Renal cortical epithelial cell (primary cell): Measurements from ENCODE around the gene ZC3H11A. TPM values are rescaled to one million over a fixed set of nuclear protein-coding genes. Genes with fewer than 3 reads are reported as not detected.
"Not testable (repeated sequence)": the region's sequence is repeated elsewhere in the genome, so short reads cannot be mapped to it uniquely, and the experiment has no call there.

ENCODE experiments used
- DNase-seq: peaks from one replicate; pipeline ENCODE4 v3.0.0-alpha.2; 2011; ENCODE audit warnings: low read depth
- total RNA-seq: library from RNA; depleted of rRNA; stranded (reverse); fragments of >200 nt; gene quantifications from 2 replicates; pipeline ENCODE4 v1.2.3, GENCODE V29; 2014

The ZC3H11A gene
- total RNA-seq, 1 donor from 2014 or later = 137 TPM

- no peak for DNase-seq
Measured at GRCh38 chr1:203781962-203782361, 13.5 kb upstream of the ZC3H11A start.

GRCh38 chr1:203789966-203790365 lies 5.5 kb upstream of the ZC3H11A start:
- DNase-seq = no peak

DNA sequence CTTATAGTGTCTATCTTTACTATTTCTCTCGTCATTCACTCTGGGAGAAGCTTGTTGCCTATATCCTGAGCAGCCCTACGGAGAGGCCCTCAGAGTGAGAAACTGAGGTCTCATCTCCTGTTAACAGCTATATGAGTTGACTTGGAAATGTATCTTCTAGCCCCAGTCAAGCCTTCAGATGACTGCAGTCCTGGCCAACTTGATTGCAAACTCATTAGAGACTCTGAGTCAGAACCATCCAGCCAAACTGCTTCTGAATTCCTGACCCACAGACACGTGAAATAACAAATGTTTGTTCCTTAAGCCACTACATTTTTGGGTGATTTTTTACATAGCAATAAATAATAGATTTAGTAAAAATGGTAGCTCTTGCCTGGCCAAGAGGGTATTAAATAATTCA lies 3.9 kb upstream of the ZC3H11A start:
- DNase-seq = no peak

DNA sequence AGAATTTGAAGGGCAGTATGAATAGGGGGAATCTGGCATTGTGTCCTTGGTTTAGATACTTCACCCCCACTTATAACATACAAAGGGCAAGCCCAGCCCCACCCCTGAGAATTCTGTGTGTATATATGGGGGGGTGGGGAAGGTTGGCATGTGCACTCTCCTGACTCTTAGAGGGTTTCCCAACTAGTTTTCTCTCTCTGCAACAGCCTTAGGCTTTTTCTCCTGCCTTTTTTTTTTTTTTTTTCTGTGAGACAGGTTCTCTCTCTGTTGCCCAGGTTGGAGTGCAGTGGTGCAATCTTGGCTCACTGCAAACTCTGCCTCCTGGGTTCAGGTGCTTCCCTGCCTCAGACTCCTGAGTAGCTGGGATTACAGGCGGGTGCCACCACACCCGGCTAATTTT lies 2.9 kb upstream of the ZC3H11A start:
- DNase-seq = no peak

DNA sequence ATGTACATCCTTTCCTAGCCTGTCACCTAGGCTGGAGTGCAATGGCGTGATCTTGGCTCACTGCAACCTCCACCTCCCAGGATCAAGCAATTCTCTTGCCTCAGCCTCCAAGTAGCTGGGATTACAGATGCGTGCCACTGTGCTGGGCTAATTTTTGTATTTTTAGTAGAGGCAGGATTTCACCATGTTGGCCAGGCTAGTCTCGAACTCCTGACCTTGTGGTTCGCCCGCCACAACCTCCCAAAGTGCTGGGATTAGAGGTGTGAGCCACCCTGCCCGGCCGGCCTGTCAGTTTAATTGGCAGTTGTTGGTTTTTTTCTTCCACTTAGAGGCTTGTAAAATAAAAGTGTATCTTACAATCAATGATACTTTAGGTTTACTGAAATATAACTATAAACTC lies 1.9 kb upstream of the ZC3H11A start:
- DNase-seq = not testable (repeated sequence)

DNA sequence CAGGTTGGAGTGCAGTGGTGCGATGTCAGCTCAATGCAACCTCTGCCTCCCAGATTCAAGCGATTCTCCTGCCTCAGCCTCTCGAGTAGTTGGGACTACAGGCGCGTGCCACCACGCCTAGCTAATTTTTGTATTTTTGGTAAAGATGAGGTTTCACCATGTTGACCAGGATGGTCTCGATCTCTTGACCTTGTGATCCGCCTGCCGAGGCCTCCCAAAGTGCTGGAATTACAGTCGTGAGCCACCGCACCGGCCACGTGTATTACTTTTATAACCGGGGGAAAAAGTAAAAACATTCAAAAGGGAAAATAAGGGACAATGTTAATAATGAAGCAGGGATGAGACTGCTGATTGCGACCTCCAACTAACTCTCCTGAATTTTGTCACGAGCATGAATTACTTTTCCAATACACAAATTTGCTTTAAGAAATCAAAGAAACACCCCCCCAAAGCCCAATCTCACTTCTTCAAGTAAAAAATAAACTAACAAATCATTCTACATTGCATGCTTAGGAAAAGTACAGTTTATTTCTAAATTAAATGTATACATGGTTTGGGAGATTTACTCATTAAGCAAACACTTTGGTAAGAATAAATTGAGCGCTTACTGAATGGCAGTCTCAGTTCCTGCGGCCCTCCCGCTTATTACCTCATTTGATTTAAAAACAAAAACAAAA lies 521 bp upstream of the ZC3H11A start:
- DNase-seq = no peak

- no peak for DNase-seq
Measured at GRCh38 chr1:203796236-203796605, 798 bp downstream of the ZC3H11A start.

DNA sequence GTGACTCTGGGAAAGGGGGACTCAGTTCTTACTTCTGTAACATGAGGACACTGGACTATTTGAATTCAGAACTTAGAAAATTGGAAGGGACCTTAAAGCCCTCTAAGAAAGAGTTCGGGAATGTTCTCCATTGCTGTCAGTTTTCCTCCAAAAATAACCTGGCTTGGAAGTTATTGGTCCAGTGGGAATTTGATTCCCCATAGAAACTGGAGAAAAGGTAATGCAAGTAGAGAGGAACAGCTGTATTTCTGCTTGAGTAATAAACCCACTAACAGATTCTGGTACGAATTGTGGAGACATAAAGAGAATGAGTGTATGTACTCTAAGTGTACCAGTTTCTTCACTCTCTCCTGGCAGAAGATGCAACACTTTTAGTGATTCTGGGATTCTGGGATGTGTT lies 1.8 kb downstream of the ZC3H11A start:
- DNase-seq = no peak

- DNase-seq = no peak
Measured at GRCh38 chr1:203797948-203798655, 2.7 kb downstream of the ZC3H11A start.

GRCh38 chr1:203799157-203799556 lies 3.7 kb downstream of the ZC3H11A start:
- DNase-seq = no peak

DNA sequence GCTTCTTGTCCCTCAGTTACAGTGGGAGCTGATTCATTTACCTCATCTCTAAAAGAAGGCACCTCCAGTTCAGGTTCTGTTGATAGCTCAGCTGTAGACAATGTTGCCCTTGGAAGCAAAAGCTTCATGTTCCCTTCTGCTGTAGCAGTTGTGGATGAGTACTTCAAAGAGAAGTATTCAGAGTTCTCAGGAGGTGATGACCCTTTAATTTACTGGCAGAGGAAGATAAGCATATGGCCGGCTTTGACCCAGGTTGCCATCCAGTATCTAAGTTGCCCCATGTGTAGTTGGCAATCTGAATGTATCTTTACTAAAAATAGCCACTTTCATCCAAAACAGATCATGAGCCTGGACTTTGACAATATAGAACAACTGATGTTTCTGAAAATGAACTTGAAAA lies 4.5 kb downstream of the ZC3H11A start:
- DNase-seq = no peak

- no peak for DNase-seq
Measured at GRCh38 chr1:203805689-203806088, 10.3 kb downstream of the ZC3H11A start.

DNA sequence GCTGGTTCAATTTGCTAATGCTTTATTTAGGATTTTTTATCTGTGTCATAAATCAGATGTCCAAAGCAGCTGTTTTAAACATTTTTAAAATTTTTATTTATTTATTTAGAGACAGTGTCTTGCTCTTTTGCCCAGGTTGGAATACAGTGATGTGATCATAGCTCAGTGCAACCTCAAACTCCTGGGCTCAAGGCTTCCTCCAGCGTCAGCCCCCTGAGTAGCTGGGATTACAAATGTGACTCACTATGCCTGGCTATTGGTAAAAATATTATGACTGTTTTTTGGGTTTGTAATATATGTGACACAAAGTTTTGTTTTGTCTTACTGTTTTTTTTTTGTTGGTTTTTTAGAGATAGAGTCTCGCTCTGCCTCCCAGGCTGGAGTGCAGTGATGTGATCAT lies 11.8 kb downstream of the ZC3H11A start:
- DNase-seq = no peak

DNA sequence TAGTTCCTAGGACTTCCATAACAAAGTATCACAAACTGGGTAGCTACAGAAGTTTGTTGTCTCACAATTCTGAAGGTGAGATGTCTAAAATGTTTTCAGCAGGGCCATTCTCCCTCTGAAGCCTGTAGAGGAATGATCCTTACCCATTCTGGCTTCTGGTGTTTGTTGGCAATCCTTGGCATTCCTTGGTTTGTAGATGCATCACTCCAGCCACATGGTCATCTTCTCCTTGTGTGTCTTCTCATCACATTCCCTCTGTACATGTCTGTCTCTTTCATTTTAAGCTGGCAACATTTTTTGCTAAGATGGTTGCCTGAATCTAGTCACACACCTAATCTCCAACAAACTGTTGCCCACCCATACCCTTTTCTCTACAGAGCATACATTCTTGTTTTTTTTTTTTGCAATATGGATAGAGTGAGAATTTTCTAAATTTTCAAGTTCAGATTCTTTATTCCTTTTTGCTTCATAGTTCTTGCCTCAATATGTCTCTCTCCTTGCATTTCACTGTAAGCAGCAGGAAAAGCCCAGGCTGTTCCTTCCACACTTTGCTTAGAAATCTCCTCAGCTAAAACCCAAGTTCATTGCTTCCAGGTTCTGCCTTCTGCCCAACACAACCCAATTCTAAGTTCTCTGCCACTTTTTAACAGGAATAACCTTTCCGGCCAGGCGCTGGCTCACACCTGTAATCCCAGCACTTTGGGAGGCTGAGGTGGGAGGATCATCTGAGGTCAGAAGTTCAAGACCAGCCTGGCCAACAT lies 18.3 kb downstream of the ZC3H11A start:
- no peak for DNase-seq

GRCh38 chr1:203818399-203818798 lies 23.0 kb downstream of the ZC3H11A start:
- no peak for DNase-seq

DNA sequence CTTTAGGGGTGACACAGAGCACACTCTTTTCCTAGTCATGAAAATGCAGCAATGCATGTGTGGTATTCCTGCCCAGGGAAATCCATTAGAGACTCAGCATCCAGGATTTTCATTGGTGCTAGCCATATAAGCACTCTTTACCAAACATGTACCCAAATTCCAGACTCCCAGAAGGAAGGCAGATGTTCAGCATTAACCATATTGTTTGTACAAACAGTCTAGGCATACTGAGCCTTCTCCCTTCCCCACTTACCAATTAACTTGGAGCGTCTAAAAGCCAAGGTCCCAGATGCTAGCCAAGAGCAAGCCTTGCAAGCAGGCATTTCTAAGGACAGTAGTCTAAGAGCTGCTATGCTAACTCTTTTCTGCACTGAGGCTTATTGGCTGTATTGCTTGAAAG lies 27.9 kb downstream of the ZC3H11A start:
- no peak for DNase-seq

DNA sequence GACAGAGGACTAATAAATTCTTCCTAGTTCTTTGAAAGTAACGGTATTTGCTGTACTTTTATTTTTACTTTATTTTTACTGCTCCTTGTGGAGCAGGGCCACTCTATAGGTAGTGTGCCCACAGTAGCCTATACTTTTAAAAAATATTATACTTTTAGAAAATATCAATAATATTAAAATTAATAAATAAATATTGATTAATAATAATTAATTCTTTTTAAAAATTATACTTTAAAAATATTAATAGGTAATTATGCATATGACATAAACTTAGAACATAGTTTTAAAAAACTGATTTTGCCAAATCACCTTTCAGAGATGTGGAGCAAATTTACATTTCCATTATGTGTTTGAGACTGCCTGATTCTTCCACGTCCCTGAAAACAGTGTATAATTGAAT lies 30.8 kb downstream of the ZC3H11A start:
- no peak for DNase-seq

DNA sequence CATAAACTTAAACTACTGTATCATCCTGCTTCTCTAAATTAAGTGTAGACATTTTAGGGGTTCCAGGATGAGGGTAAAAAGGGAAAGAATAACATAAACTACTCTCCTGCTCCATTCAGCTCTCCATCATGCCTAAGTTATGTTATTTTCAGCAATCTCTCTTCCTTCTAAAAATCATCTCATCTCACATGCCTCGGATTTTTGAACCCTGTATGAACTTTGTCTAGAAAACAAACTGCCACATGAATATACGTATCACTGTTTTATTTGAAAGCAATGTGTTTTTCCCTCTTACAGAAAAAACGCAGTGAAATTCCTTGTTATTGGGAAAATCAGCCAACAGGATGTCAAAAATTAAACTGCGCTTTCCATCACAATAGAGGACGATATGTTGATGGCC lies 32.6 kb downstream of the ZC3H11A start:
- no peak for DNase-seq

- no peak for DNase-seq
Measured at GRCh38 chr1:203828503-203828902, 33.1 kb downstream of the ZC3H11A start.

DNA sequence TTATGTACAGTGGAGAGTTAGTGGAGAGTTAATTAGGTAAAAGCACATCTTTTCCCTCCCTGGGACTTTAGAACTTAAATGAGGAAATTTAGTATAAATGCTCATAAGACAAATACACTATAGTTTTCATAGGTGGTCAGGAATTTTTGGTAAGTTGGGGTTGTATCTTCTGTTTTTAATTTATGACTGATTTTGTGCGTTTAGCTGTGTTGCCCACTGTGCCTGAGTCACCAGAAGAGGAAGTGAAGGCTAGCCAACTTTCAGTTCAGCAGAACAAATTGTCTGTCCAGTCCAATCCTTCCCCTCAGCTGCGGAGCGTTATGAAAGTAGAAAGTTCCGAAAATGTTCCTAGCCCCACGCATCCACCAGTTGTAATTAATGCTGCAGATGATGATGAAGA lies 33.8 kb downstream of the ZC3H11A start:
- not testable (repeated sequence) for DNase-seq

DNA sequence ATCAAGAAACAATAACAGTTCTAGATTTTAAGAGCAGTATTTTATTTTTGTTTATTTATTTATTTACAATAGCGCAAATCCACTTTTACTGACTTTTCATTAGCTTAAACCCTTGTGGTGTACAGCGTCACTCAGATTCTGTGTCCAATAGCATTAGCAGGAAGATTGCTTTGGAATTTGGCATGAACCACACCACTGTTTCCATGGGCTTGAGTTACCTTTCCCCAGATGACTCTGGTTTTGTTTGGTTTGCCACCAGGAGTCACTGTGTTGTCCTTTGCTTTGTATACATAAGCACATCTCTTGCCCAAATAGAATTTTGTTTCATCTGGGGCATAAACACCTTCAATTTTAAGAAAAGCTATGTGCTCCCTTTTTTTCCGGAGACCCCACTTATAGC lies 40.1 kb downstream of the ZC3H11A start:
- no peak for DNase-seq

GRCh38 chr1:203839081-203839480 lies 43.7 kb downstream of the ZC3H11A start:
- DNase-seq = peak; percentile 51

GRCh38 chr1:203840208-203840808 lies 44.9 kb downstream of the ZC3H11A start:
- no peak for DNase-seq
